SK-N-DZ (cell line): ENCODE results near the gene POLG.

Experiments used
- DNase-seq: peaks from one replicate; pipeline ENCODE4 v3.0.0-alpha.2; 2015; ENCODE audit warnings: low spot score

The POLG gene

GRCh38 chr15:89356634-89357298 is 22.1 kb upstream of the POLG start:
- no peak for DNase-seq

- no peak for DNase-seq
Observed at GRCh38 chr15:89353991-89354390, 19.4 kb upstream of the POLG start.

- DNase-seq, result no peak
Observed at GRCh38 chr15:89352476-89352875, 17.9 kb upstream of the POLG start.

GRCh38 chr15:89349206-89349558 is 14.6 kb upstream of the POLG start:
- DNase-seq, result no peak

GRCh38 chr15:89346516-89347231 is 12.1 kb upstream of the POLG start:
- DNase-seq, result no peak

GRCh38 chr15:89345248-89345647 is 10.6 kb upstream of the POLG start:
- DNase-seq, result no peak

- no peak for DNase-seq
Observed at GRCh38 chr15:89342840-89343239, 8.2 kb upstream of the POLG start.

- no peak for DNase-seq
Observed at GRCh38 chr15:89341316-89342005, 6.8 kb upstream of the POLG start.

- DNase-seq, result no peak
Observed at GRCh38 chr15:89340573-89340972, 5.9 kb upstream of the POLG start.

- no peak for DNase-seq
Observed at GRCh38 chr15:89338036-89338435, 3.4 kb upstream of the POLG start.

- no peak for DNase-seq
Observed at GRCh38 chr15:89335298-89336041, 846 bp upstream of the POLG start.

- no peak for DNase-seq
Observed at GRCh38 chr15:89333959-89334509, 590 bp downstream of the POLG start.

- no peak for DNase-seq
Observed at GRCh38 chr15:89333011-89333860, 1.4 kb downstream of the POLG start.

- peak; percentile 38 for DNase-seq
Observed at GRCh38 chr15:89332446-89332845, 2.2 kb downstream of the POLG start.

- no peak for DNase-seq
Observed at GRCh38 chr15:89330881-89331595, 3.6 kb downstream of the POLG start.

- DNase-seq, result no peak
Observed at GRCh38 chr15:89330119-89330518, 4.5 kb downstream of the POLG start.

GRCh38 chr15:89329329-89330084 is 5.1 kb downstream of the POLG start:
- no peak for DNase-seq

GRCh38 chr15:89328398-89329254 is 6.0 kb downstream of the POLG start:
- no peak for DNase-seq

GRCh38 chr15:89327113-89327512 is 7.5 kb downstream of the POLG start:
- DNase-seq, result no peak
